Left kidney (tissue), 2 donors: Measurements from ENCODE around the gene CYP27A1. TPM values are rescaled to one million over a fixed set of nuclear protein-coding genes. Genes with fewer than 3 reads are reported as not detected.
"Not testable (repeated sequence)": the region's sequence is repeated elsewhere in the genome, so short reads cannot be mapped to it uniquely, and the experiment has no call there.

ENCODE experiments used
- DNase-seq: peaks from one replicate; pipeline ENCODE4 v3.0.0-alpha.2; 2013
- polyA plus RNA-seq: library from polyadenylated mRNA; unstranded; fragments of 120-200 nt; gene quantifications from one replicate; pipeline ENCODE4 v1.2.1, GENCODE V29; 2013; ENCODE audit not compliant: insufficient read length

CYP27A1 gene
- polyA plus RNA-seq, 1 donor: 49.7 TPM

DNA sequence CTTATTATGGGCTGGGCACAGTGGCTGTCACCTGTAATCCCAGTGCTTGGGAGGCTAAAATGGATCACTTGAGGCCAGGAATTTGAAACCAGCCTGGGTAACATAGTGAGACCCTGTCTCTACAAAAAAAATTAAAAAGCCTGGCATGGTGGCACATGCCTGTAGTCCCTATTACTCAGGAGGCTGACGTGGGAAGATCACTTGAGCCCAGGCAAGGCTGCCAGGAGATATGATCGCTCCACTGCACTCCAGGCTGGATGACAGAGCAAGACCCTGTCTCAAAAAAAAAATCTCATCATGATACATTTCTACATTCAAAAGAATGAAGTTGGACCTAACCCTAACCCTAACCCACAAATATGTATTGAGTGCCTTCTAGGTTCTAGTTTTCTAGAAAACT lies 20.2 kb upstream of the CYP27A1 start:
- no peak for DNase-seq

DNA sequence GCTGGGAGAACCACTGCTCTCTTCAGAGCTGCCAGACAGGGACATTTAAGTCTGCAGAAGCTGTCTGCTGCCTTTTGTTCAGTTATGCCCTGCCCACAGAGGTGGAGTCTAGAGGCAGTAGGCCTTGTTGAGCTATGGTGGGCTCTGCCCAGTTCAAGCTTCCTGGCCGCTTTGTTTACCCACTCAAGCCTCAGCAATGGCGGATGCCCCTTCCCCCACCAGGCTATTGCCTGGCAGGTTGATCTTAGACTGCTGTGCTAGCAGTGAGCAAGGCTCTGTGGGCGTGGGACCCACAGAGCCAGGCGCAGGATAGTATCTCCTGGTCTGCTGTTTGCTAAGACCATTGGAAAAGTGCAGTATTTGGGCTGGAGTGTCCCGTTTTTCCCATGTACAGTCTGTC lies 9.2 kb upstream of the CYP27A1 start:
- not testable (repeated sequence) for DNase-seq

- no peak for DNase-seq
Measured at GRCh38 chr2:218773881-218774280, 8.1 kb upstream of the CYP27A1 start.

GRCh38 chr2:218776488-218776887 lies 5.5 kb upstream of the CYP27A1 start:
- no peak for DNase-seq

GRCh38 chr2:218777276-218777990 lies 4.5 kb upstream of the CYP27A1 start:
- DNase-seq: no peak

DNA sequence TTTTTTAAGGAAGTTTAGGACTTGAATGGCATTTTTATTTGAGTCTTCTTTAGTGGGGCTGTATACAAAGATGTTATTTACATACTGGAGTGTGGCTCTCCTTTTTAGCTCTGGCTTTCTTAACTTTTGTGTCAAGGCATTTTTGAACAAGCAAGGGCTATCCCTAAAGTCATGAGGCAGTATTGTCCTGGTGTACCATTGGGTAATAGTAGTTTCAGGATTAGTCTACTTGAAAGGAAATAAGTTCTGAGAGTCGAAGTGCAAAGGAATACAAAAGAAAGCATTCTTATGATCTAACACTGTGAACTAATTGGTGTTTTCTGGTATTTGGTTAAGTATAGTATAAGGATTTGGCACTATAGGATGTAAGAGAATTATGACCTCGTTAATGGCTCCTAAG lies 1.9 kb upstream of the CYP27A1 start:
- DNase-seq: no peak

- DNase-seq: no peak
Measured at GRCh38 chr2:218780851-218781690, 876 bp upstream of the CYP27A1 start.

GRCh38 chr2:218782528-218782844 lies 539 bp downstream of the CYP27A1 start:
- no peak for DNase-seq

- DNase-seq: no peak
Measured at GRCh38 chr2:218783688-218784087, 1.7 kb downstream of the CYP27A1 start.

- DNase-seq: no peak
Measured at GRCh38 chr2:218785103-218785502, 3.2 kb downstream of the CYP27A1 start.

- no peak for DNase-seq
Measured at GRCh38 chr2:218786133-218786532, 4.2 kb downstream of the CYP27A1 start.

DNA sequence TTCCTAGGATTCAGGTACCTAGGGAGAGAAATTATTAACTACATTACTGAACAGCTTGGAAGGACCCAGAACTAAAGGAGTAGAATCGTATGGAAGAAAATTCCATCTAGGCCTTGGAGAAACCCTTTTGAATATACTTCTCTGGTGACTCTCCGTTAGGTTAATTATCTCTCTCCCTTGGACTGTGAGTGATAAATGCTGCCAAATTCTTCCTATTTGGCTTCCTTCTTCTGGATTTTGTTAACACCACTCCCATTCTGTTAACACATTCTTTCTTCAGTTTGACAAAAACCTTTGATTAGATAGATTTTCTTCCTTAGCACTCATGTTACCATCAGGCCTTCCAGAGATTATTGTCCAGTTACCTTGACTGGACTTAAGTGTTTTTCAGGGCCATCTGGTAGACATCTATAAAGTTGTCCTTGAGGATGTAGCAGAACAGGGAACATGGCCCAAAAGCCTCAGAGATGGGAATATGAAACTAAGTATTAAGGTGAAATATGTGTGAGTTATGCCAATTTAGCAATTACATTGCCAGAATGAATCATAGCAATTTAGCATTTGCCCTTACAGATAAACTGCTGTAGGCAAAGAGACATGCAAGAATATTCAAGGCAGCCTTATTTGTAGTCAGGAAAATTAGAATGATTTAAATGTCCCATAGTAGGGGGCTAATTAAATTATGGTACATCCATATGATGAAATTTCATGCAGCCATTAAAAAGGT lies 6.7 kb downstream of the CYP27A1 start:
- DNase-seq: no peak

GRCh38 chr2:218792433-218792832 lies 10.5 kb downstream of the CYP27A1 start:
- DNase-seq: no peak

GRCh38 chr2:218796691-218797090 lies 14.7 kb downstream of the CYP27A1 start:
- DNase-seq: no peak

GRCh38 chr2:218798767-218799504 lies 17.0 kb downstream of the CYP27A1 start:
- no peak for DNase-seq

- DNase-seq: no peak
Measured at GRCh38 chr2:218799990-218800389, 18.0 kb downstream of the CYP27A1 start.

DNA sequence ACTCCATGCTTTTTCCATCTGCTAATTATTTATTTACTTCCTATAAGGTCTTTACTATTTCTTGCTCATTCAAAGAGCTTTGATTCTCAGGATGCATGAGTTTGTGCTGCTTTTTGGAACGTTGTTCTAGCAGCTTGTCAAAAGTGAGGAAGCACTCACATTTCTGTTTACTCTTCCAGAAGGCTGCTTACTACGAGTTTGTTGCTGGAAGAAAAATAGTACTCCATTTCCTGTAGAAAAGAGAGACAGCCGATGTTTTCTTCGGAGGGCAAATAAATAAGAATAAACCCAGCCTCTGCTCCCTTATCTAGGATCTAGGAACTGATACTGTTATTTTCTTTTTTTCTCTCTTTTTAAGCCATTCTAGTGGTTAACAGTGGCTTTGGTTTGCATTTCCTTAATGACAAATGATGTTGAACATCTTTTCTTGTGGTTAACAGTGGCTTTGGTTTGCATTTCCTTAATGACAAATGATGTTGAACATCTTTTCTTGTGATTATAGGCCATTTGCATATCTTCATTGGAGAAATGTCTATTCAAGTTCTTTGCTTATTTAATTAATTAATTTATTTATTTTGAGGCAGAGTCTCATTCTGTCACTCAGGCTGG lies 20.5 kb downstream of the CYP27A1 start:
- no peak for DNase-seq

- DNase-seq: no peak
Measured at GRCh38 chr2:218804817-218805216, 22.9 kb downstream of the CYP27A1 start.

- DNase-seq: no peak
Measured at GRCh38 chr2:218805627-218806026, 23.7 kb downstream of the CYP27A1 start.

- DNase-seq: no peak
Measured at GRCh38 chr2:218806346-218806978, 24.5 kb downstream of the CYP27A1 start.

GRCh38 chr2:218807626-218808025 lies 25.7 kb downstream of the CYP27A1 start:
- no peak for DNase-seq
